ENCODE results near the gene GEMIN8.
A peak's percentile ranks its signal among the peaks of the same experiment; 100 is the strongest.

GEMIN8 gene

GRCh38 chrX:14065800-14066199 lies 36.1 kb upstream of the GEMIN8 start:
- Histone ChIP-seq H3K4me1 (ENCODE audit: control insufficient read depth in 2 of 2, insufficient read depth in 1 of 2, low read depth in 1 of 2, low read length in 2 of 2) (no peaks in the 10 kb centered on the region), H4K8ac (ENCODE audit: low read depth, low read length) (no peak overlapping the region), H2AK5ac (ENCODE audit: low read depth, low read length) (no peak overlapping the region), H3K18ac (ENCODE audit: low read length) (no peak overlapping the region), H3K4me3 (ENCODE audit: low read length in 2 of 2) (no peak overlapping the region), H2BK12ac (ENCODE audit: low read length) (no peak overlapping the region), H3K36me3 (replicated peaks in 1 of 2; ENCODE audit: control insufficient read depth in 2 of 2, insufficient read depth in 2 of 2, low read length in 2 of 2) (no peaks in the 10 kb centered on the region), H3K4me2 (ENCODE audit: insufficient read depth, low read length, poor library complexity, severe bottlenecking) (no peak overlapping the region), H3K14ac (ENCODE audit: low read length) (no peak overlapping the region), H3K79me1 (ENCODE audit: low read depth, low read length) (no peaks in the 10 kb centered on the region), H3K4ac (ENCODE audit: low read length) (peak overlapping the region; percentile 53), H3K27ac (replicated peaks; ENCODE audit: low read length) (no peak overlapping the region), H2BK5ac (ENCODE audit: low read length) (no peak overlapping the region), H3K27me3 (ENCODE audit: control insufficient read depth in 3 of 3, insufficient read depth in 3 of 3, low read depth in 1 of 3, low read length in 3 of 3) (peaks cover 0 to 4% (median 0%) of the 10 kb centered on the region in 3 experiments), H2BK15ac (ENCODE audit: low read length) (no peak overlapping the region), H3K9me3 (replicated peaks in 1 of 2; ENCODE audit: control insufficient read depth in 2 of 2, insufficient read depth in 1 of 2, low read depth in 1 of 2, low read length in 2 of 2) (no peaks in the 10 kb centered on the region), H4K91ac (ENCODE audit: low read depth, low read length, poor library complexity) (no peak overlapping the region), H2BK120ac (ENCODE audit: low read depth, low read length) (no peak overlapping the region), H3K23ac (ENCODE audit: low read depth, low read length, poor library complexity) (peak overlapping the region; percentile 31), H2AFZ (ENCODE audit: low read length) (no peak overlapping the region), H3K9ac (ENCODE audit: low read depth, low read length, poor library complexity) (no peak overlapping the region)
- WGBS, 2 donors (ENCODE audit: extremely low coverage in 2 of 2, insufficient read length in 2 of 2, insufficient replicate concordance in 1 of 2): no CpG with 5 or more reads among the region's 21 CpGs
- no peak for DNase-seq (ENCODE audit: low spot score)

DNA sequence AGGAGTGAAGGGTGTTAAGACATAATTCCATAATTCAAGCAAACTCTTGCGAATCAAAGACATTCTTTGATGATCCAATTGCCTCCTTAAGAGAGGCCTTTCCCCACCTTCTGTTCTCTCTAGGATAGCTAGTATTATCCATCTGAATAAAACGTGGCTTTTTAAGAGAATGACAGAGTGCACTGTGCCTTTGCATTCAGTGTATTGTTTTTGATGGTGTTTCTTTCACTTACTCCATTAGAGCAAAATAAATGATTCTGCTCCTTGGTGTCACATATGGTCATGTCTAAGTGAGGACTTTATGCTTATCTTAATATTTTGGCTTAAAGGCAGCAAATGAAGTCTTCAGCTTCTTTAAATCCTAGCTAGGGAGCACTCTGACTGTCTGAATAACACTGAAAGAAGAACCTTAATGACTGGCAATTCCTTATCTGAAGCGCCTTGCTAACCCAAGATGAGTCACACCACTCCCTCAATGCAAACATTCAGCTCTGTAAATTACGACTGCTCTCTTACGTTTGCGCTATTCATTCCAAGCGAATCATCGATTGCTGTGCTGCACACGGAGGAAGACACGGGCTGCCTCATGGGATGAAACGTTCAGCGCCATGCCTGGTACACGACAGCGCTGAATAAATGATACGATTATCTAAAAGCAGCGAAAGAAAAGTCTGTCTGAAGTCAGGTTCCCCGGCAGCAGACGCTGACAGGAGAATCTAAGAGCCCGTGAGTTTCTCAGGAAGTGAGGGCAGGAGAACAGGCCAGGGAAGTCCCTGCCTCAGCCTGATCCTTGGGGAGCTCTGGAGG lies 35.1 kb upstream of the GEMIN8 start:
- no peak overlapping the region for H3K9ac ChIP-seq (ENCODE audit: low read depth, low read length, poor library complexity)
- no CpG with 5 or more reads among the region's 19 CpGs for WGBS, 2 donors (ENCODE audit: extremely low coverage in 2 of 2, insufficient read length in 2 of 2, insufficient replicate concordance in 1 of 2)

DNA sequence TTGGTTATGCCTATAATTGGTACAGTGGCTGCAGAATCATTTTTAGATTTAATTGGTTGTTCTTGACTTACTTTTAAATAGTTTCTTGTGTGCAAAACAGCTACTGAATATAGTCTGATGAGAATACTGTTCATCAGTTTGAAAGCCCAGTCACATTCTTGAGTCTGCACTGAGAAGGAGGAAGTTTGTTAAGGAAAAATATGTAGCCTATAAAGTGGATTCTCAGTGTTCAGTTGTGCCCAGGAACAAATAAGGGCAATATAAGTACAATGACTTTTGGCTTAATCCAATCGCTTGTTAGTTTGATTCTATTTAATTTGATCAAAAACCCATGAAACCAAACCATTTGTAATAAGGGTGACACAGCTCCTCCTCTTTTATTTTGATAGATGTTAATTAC lies 32.8 kb upstream of the GEMIN8 start:
- no peaks in the 10 kb centered on the region for H3K79me1 ChIP-seq (ENCODE audit: low read depth, low read length)

More for the DNA sequence above, 35.1 kb upstream of the GEMIN8 start:
- Histone ChIP-seq H3K4me1 (ENCODE audit: control insufficient read depth in 2 of 2, insufficient read depth in 1 of 2, low read depth in 1 of 2, low read length in 2 of 2) (no peaks in the 10 kb centered on the region), H3K27me3 (ENCODE audit: control insufficient read depth in 3 of 3, insufficient read depth in 3 of 3, low read depth in 1 of 3, low read length in 3 of 3) (peaks cover 0 to 4% (median 0%) of the 10 kb centered on the region in 3 experiments), H2BK5ac (ENCODE audit: low read length) (no peak overlapping the region), H3K4me3 (ENCODE audit: low read length in 2 of 2) (no peak overlapping the region), H3K4me2 (ENCODE audit: insufficient read depth, low read length, poor library complexity, severe bottlenecking) (no peak overlapping the region), H4K91ac (ENCODE audit: low read depth, low read length, poor library complexity) (no peak overlapping the region), H2BK12ac (ENCODE audit: low read length) (no peak overlapping the region), H2AK5ac (ENCODE audit: low read depth, low read length) (no peak overlapping the region), H2BK15ac (ENCODE audit: low read length) (no peak overlapping the region), H3K23ac (ENCODE audit: low read depth, low read length, poor library complexity) (no peak overlapping the region), H3K79me1 (ENCODE audit: low read depth, low read length) (no peaks in the 10 kb centered on the region), H2BK120ac (ENCODE audit: low read depth, low read length) (no peak overlapping the region), H4K8ac (ENCODE audit: low read depth, low read length) (no peak overlapping the region), H3K9me3 (replicated peaks in 1 of 2; ENCODE audit: control insufficient read depth in 2 of 2, insufficient read depth in 1 of 2, low read depth in 1 of 2, low read length in 2 of 2) (no peaks in the 10 kb centered on the region), H3K18ac (ENCODE audit: low read length) (no peak overlapping the region), H3K14ac (ENCODE audit: low read length) (no peak overlapping the region), H3K36me3 (replicated peaks in 1 of 2; ENCODE audit: control insufficient read depth in 2 of 2, insufficient read depth in 2 of 2, low read length in 2 of 2) (no peaks in the 10 kb centered on the region), H3K4ac (ENCODE audit: low read length) (no peak overlapping the region), H2AFZ (ENCODE audit: low read length) (peak overlapping the region; percentile 10), H3K27ac (replicated peaks; ENCODE audit: low read length) (no peak overlapping the region)
- DNase-seq (ENCODE audit: low spot score): no peak

GRCh38 chrX:14056206-14056605 lies 26.5 kb upstream of the GEMIN8 start:
- no peaks in the 10 kb centered on the region for H3K27me3 ChIP-seq (ENCODE audit: control insufficient read depth in 3 of 3, insufficient read depth in 3 of 3, low read depth in 1 of 3, low read length in 3 of 3)
- H4K8ac ChIP-seq (ENCODE audit: low read depth, low read length): no peak overlapping the region
- H4K91ac ChIP-seq (ENCODE audit: low read depth, low read length, poor library complexity): no peak overlapping the region
- no peak overlapping the region for H3K23ac ChIP-seq (ENCODE audit: low read depth, low read length, poor library complexity)
- H3K4ac ChIP-seq (ENCODE audit: low read length): no peak overlapping the region
- no peak overlapping the region for H2BK120ac ChIP-seq (ENCODE audit: low read depth, low read length)
- no peaks in the 10 kb centered on the region for H3K36me3 ChIP-seq (replicated peaks in 1 of 2; ENCODE audit: control insufficient read depth in 2 of 2, insufficient read depth in 2 of 2, low read length in 2 of 2)
- no peak overlapping the region for H2BK5ac ChIP-seq (ENCODE audit: low read length)
- no peak overlapping the region for H3K9ac ChIP-seq (ENCODE audit: low read depth, low read length, poor library complexity)
- H3K4me1 ChIP-seq (ENCODE audit: control insufficient read depth in 2 of 2, insufficient read depth in 1 of 2, low read depth in 1 of 2, low read length in 2 of 2): no peaks in the 10 kb centered on the region
- no peak overlapping the region for H3K27ac ChIP-seq (replicated peaks; ENCODE audit: low read length)
- no peak overlapping the region for H2AFZ ChIP-seq (ENCODE audit: low read length)
- H3K4me3 ChIP-seq (ENCODE audit: low read length in 2 of 2): no peak overlapping the region
- no peak overlapping the region for H2AK5ac ChIP-seq (ENCODE audit: low read depth, low read length)
- H3K79me1 ChIP-seq (ENCODE audit: low read depth, low read length): no peaks in the 10 kb centered on the region
- no peak overlapping the region for H2BK15ac ChIP-seq (ENCODE audit: low read length)
- no CpG with 5 or more reads among the region's 1 CpG for WGBS, 2 donors (ENCODE audit: extremely low coverage in 2 of 2, insufficient read length in 2 of 2, insufficient replicate concordance in 1 of 2)
- H3K14ac ChIP-seq (ENCODE audit: low read length): no peak overlapping the region
- no peak for DNase-seq (ENCODE audit: low spot score)
- no peaks in the 10 kb centered on the region for H3K9me3 ChIP-seq (replicated peaks in 1 of 2; ENCODE audit: control insufficient read depth in 2 of 2, insufficient read depth in 1 of 2, low read depth in 1 of 2, low read length in 2 of 2)
- H3K4me2 ChIP-seq (ENCODE audit: insufficient read depth, low read length, poor library complexity, severe bottlenecking): no peak overlapping the region
- H3K18ac ChIP-seq (ENCODE audit: low read length): no peak overlapping the region
- no peak overlapping the region for H2BK12ac ChIP-seq (ENCODE audit: low read length)

More for the DNA sequence above, 32.8 kb upstream of the GEMIN8 start:
- peaks cover 0 to 4% (median 0%) of the 10 kb centered on the region in 3 experiments for H3K27me3 ChIP-seq (ENCODE audit: control insufficient read depth in 3 of 3, insufficient read depth in 3 of 3, low read depth in 1 of 3, low read length in 3 of 3)
- H2BK12ac ChIP-seq (ENCODE audit: low read length): no peak overlapping the region
- no peaks in the 10 kb centered on the region for H3K9me3 ChIP-seq (replicated peaks in 1 of 2; ENCODE audit: control insufficient read depth in 2 of 2, insufficient read depth in 1 of 2, low read depth in 1 of 2, low read length in 2 of 2)
- H3K9ac ChIP-seq (ENCODE audit: low read depth, low read length, poor library complexity): no peak overlapping the region
- H4K8ac ChIP-seq (ENCODE audit: low read depth, low read length): no peak overlapping the region
- no peak overlapping the region for H2BK120ac ChIP-seq (ENCODE audit: low read depth, low read length)
- H3K4me3 ChIP-seq (ENCODE audit: low read length in 2 of 2): no peak overlapping the region
- H2BK15ac ChIP-seq (ENCODE audit: low read length): no peak overlapping the region
- H3K4me2 ChIP-seq (ENCODE audit: insufficient read depth, low read length, poor library complexity, severe bottlenecking): no peak overlapping the region
- H2BK5ac ChIP-seq (ENCODE audit: low read length): no peak overlapping the region
- no peak overlapping the region for H3K27ac ChIP-seq (replicated peaks; ENCODE audit: low read length)
- no peak overlapping the region for H2AK5ac ChIP-seq (ENCODE audit: low read depth, low read length)
- no peaks in the 10 kb centered on the region for H3K36me3 ChIP-seq (replicated peaks in 1 of 2; ENCODE audit: control insufficient read depth in 2 of 2, insufficient read depth in 2 of 2, low read length in 2 of 2)
- H2AFZ ChIP-seq (ENCODE audit: low read length): no peak overlapping the region
- H4K91ac ChIP-seq (ENCODE audit: low read depth, low read length, poor library complexity): no peak overlapping the region
- no peaks in the 10 kb centered on the region for H3K4me1 ChIP-seq (ENCODE audit: control insufficient read depth in 2 of 2, insufficient read depth in 1 of 2, low read depth in 1 of 2, low read length in 2 of 2)
- H3K14ac ChIP-seq (ENCODE audit: low read length): no peak overlapping the region
- DNase-seq (ENCODE audit: low spot score): no peak
- no peak overlapping the region for H3K23ac ChIP-seq (ENCODE audit: low read depth, low read length, poor library complexity)
- no peak overlapping the region for H3K4ac ChIP-seq (ENCODE audit: low read length)
- WGBS, 2 donors (ENCODE audit: extremely low coverage in 2 of 2, insufficient read length in 2 of 2, insufficient replicate concordance in 1 of 2): no CpG with 5 or more reads among the region's 1 CpG
- no peak overlapping the region for H3K18ac ChIP-seq (ENCODE audit: low read length)
